ENCODE results near the gene ZFHX2. TPM values are rescaled to one million over a fixed set of nuclear protein-coding genes. Genes with fewer than 3 reads are reported as not detected.

The ZFHX2 gene
- total and polyA plus RNA-seq, 2 of the 13 experiments (the other 11 are each of a cell fraction or from before 2014, with no cell fraction given): 0.17 to 0.44 TPM

GRCh38 chr14:23555533-23555881 is 3.9 kb upstream of the ZFHX2 start:
- Histone ChIP-seq H4K20me1 (ENCODE audit: insufficient read depth, low read length) (no peaks in the 10 kb centered on the region), H2AFZ (ENCODE audit: low read length) (peak overlapping the region; percentile 20), H3K4me3 (replicated peaks in 1 of 3; ENCODE audit: insufficient read depth in 1 of 3, low read depth in 2 of 3, low read length in 3 of 3) (peak overlapping the region; percentile 83 to 97 (median 84)), H3K9me3 (ENCODE audit: low read length) (no peaks in the 10 kb centered on the region), H3K27ac (ENCODE audit: extremely low read length, insufficient read depth, low read length) (peak overlapping the region; percentile 89), H3K4me2 (ENCODE audit: low read depth, low read length) (peak overlapping the region; percentile 98), H3K4me1 (ENCODE audit: insufficient read depth, low read length) (peaks cover 66% of the 10 kb centered on the region), H3K79me2 (ENCODE audit: insufficient read depth, low read length) (peaks cover 9% of the 10 kb centered on the region), H3K9ac (ENCODE audit: insufficient read depth, low read depth, low read length) (peak overlapping the region; percentile 92), H3K27me3 (ENCODE audit: control insufficient read depth in 1 of 2, insufficient read depth in 2 of 2, low read length in 2 of 2) (no peaks in the 10 kb centered on the region; a peak in 1 of 5 replicates), H3K36me3 (replicated peaks in 1 of 2; ENCODE audit: control insufficient read depth in 1 of 2, insufficient read depth in 2 of 2, low read length in 2 of 2) (peaks cover 15 to 17% of the 10 kb centered on the region in 2 experiments)
- ATAC-seq: no peak
- in situ Hi-C loops (cut with HindIII; ENCODE audit: extremely low pct_ligation_motif_present, low pct_unique_long_range_greater_than_20kb) (loop anchor here (5.0 kb wide), 2 partner anchors 73 to 233 kb away; partner anchors contain the start of gene PABPN1), intact Hi-C loops (cut with micrococcal nuclease; ENCODE audit: unreplicated experiment) (loop anchor here (5.0 kb wide), 1 partner anchor 288 kb away; no protein-coding TSS in a partner anchor)
- no peak for DNase-seq (ENCODE audit: low spot score)
- no TSS peak for BruUV-seq (replicated peaks)
- ChIA-PET POLR2A (interaction anchor here (0.6 to 7.6 kb wide), 40 partner anchors 9 to 640 kb away, joined by 3 to 113 read pairs (median 5); partner anchors contain the start of genes ACIN1, AP1G2, BCL2L2 and C14orf119), CTCF (ENCODE audit: low intra/inter-chr PET ratio, low total read pairs) (interaction anchor here (10.9 kb wide), 1 partner anchor 74 kb away, joined by 275 read pairs; no protein-coding TSS in a partner anchor)
- 2% methylated on average over 14 of the region's 14 CpGs for WGBS (ENCODE audit: low lambda C conversion rate)
- no peak for FAIRE-seq
- TF ChIP-seq ISL2 (CRISPR knock-in tag; IDR thresholded peaks at IDR 0.05) (no peak), SSRP1 (CRISPR knock-in tag; IDR thresholded peaks at IDR 0.05) (0 out of 2 replicates have a peak, but pooled peaks have one; percentile 13), REST (IDR thresholded peaks at IDR 0.05; ENCODE audit: borderline replicate concordance in 1 of 2, low read depth in 1 of 2, low read length in 2 of 2) (no peak), EP300 (IDR thresholded peaks at IDR 0.05; ENCODE audit: low read depth in 2 of 2, low read length in 2 of 2) (peak in 1 of 2 experiments; percentile 1; a peak in 1 of 4 replicates), EP300 (CRISPR knock-in tag; IDR thresholded peaks at IDR 0.05; ENCODE audit: borderline replicate concordance) (no peak)

Data from HepG2 (cell line).